Dermis microvascular lymphatic vessel endothelial cell (primary cell): ENCODE measurements around the gene MBOAT7. TPM values are rescaled to one million over a fixed set of nuclear protein-coding genes. Genes with fewer than 3 reads are reported as not detected.

ENCODE experiments used
- DNase-seq, 2 donors: peaks; one replicate each; pipeline versions ENCODE4 v3.0.0 to v3.0.0-alpha.2; 2010; ENCODE audit warnings: low read depth in 2 of 2
- total RNA-seq: library from RNA; depleted of rRNA; stranded (reverse); fragments of >200 nt; gene quantifications from 2 replicates; pipeline ENCODE4 v1.2.1, GENCODE V29; 2014

Gene MBOAT7
- total RNA-seq, 1 donor from 2014 or later: 10.1 TPM

DNA sequence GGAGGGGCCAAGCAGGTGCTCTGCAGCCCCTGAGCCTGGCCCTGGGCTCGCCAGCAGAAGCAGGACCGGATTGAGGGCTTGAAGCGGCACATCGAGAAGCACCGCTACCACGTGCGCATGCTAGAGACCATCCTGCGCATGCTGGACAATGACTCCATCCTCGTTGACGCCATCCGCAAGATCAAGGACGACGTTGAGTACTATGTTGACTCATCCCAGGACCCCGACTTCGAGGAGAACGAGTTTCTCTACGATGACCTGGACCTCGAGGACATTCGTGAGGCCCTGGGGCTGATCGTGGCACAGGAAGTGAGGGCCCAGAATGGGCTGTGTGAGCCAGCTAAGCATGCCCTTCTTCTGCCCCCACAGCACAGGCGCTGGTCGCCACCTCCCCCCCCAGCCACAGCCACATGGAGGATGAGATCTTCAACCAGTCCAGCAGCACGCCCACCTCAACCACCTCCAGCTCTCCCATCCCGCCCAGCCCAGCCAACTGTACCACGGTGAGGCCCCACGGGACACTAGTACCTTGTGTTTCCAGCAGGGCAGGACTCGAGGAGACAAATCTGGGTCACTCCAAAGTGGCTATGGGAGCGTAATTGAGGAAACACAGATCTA, 43.7 kb downstream of the MBOAT7 start:
- DNase-seq: no peak

- no peak for DNase-seq
Observed at GRCh38 chr19:54142166-54142780, 47.1 kb downstream of the MBOAT7 start.

- DNase-seq: no peak
Observed at GRCh38 chr19:54141356-54141755, 48.0 kb downstream of the MBOAT7 start.

DNA sequence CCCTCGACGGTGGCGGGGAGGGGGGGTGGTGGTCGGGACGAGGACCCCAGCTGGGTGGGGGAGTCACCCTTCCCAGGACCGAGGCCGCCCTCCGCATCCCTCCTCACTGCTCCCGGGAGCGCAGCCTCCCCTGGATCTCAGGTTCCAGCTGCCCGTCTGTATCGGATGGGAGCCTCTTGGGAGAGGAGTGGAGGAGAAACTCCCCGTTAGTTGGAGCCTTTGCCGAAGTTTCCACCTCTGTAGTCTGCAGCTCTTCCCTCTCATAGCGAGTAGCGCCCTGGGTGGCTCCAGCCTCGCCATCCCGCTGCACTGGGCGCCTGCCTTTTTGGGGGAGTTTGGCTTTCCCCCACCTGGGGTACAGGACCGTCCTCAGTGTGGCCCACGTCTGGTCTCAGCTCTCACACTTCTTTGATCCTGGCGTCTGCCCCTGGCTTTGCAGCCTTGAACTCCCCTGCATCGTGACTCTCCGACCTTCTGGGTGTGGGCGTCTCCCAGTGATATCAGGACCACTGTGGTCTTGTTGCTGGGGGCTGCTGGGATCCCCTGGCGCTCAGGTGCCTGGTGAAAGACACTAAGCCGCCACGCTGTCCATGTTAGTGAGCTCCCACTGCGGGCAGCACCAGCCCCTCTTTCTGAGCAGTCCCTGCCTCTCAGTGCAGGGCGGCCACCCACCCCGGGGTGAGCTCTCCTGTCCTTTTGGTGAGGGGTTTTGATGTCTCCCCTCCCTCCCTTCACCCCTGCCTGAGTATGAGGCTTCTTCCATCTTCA, 50.7 kb downstream of the MBOAT7 start:
- no peak for DNase-seq

DNA sequence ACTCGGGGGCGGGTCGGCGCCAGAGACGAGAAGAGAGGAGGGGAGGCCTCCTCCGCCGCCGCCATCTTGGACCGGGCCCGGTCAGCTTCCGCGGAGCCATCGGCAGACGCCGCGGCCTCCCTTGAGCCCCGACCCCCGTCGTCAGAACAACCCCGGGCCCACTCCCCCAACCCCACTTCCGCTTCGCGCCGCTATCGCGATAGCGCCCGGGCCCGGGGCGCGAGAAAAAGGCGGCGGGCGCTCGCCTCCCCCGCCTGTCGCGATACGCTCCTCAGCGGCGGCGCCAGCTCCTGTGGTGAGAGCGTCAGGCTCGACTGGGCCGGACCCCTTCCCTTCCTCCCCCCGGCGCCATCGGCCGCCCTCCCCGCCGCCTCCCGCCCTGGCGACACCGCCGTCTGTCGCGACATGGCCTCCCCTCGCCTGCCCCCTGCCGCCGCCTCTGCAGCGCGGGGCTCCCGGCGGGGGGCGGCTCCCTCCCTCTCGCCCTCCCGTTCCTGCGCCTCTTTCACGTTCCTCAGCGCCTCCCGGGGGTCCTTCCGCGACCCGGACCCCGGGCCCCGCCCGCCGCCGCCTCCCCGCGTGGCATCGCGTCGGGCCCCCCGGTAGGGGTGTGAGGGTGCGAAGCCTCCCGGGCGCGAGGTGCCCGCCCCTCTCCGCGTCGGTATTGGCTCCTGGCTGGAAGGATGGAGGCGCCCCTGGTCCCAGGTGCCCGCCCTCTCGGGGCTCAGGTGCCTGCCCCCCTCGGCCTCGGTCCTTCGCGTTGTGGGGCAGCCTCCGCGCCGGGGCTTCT, 51.5 kb downstream of the MBOAT7 start, which contains the start of gene CNOT3:
Gene CNOT3 (plus strand): TSS at position 64 of the 790 bp plus-strand sequence. CDS start 5,217 bp downstream, outside the sequence.
- DNase-seq: peak in 1 of 2 donors; percentile 18

GRCh38 chr19:54136864-54137698, 52.3 kb downstream of the MBOAT7 start:
- peak; percentile 100 for DNase-seq

DNA sequence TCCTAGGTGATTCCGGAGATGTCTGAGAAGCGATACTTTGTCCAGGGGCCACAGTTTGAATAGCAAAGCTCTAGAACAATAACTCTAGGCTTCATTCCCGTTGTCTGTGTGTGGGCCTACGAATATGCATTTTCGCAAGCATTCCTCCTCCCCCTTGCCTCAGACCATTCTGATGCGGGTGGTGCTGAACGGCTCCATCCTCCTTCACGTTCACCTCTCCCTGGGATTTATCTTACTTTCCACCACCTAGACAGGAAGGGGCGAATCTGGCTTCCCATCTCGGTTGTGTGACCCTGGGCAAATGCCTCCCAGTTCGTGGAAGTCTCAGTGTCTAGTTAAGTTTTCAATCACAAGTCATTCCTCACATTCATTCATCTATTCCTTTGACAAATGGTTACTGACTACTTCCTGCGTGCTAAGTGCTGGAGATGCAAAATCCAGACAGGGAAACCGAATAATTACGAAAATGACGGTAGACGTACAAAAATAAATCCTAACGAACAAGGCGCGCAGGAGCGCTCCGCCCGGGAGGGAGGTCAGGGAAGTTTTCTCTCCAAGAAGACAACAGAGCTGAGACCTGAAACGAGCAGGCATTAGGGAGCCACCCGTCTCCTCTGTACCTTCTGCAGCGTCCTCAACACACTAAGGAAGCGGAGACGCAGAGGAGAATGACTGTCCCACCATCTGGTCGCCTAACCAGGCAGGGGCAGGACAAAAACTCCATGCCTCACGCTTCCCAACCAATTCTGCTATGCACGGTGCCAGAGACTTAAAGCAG, 53.1 kb downstream of the MBOAT7 start:
- DNase-seq: no peak

- DNase-seq: no peak
Observed at GRCh38 chr19:54133957-54134590, 55.3 kb downstream of the MBOAT7 start.

- DNase-seq: peak; percentile 11 to 31
Observed at GRCh38 chr19:54133312-54133956, 55.9 kb downstream of the MBOAT7 start.

DNA sequence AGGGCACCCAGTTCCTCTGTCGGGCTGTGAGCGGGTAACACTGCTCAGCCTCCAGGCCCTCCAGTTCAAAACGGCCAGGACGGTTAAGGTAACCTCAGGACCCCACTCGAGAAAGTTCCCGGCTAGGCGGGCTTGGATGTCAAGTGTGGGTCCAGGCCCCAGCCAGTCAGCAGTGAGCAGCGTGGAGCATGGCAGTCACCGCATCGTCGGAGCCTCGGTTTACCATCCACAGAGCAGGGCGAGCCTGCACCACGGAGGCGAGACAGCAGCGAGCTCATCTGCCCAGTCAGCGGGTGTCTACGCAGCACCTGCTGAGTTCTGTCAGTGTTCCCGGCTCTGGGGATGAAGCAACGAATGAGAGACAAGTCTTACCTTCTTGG, 59.8 kb downstream of the MBOAT7 start:
- no peak for DNase-seq

DNA sequence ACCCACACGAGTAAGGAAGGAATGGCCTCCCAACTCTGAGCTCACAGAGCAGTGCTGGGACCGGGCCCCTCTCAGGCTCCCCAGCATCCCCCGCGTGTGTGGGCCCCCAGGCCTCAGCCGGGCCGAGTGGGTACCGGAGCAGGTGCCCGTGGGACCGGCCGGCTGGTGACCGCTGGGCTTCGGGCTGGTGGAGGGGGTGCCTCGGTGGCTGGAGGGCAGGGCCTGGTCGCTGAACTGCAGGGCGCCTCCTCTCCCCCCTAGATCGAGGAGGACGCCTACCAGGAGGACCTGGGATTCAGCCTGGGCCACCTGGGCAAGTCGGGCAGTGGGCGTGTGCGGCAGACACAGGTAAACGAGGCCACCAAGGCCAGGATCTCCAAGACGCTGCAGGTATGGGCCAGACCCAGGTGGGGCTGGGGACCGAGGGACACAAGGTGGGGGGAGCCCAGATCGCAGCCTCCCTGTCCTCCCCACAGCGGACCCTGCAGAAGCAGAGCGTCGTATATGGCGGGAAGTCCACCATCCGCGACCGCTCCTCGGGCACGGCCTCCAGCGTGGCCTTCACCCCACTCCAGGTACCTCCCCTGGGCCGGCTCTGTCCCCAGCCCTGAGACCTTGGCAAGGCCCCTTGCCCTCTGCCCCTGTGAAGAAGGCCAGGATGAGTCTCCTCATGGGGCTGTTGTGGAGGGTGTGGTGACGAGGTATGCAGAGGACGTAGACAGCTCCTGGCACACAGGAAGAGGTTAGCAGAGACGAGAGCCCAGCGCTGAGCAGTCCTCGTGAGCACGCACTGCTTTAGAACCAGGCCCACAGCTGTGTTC, 60.4 kb downstream of the MBOAT7 start:
- DNase-seq: no peak

DNA sequence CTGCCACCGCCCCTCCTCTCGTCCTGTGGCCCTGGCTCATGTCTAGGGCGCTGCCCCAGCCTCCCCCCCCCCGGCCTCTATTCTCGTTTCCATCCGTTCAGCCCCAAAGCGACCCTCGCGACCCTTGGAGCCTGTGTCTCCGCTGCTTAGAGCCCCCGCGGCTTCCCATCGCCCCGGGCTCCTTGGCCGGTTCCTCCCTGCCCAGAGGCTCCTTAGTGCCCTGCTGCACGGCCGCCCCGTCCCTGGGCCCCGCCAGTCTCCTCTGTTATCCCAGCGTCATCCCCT, 61.0 kb downstream of the MBOAT7 start:
- no peak for DNase-seq

GRCh38 chr19:54127688-54128440, 61.5 kb downstream of the MBOAT7 start:
- no peak for DNase-seq

GRCh38 chr19:54125713-54126112, 63.7 kb downstream of the MBOAT7 start:
- no peak for DNase-seq

GRCh38 chr19:54124393-54124792, 65.0 kb downstream of the MBOAT7 start:
- DNase-seq: no peak

- no peak for DNase-seq
Observed at GRCh38 chr19:54123682-54124081, 65.7 kb downstream of the MBOAT7 start.
